AG04449 (cell line): ENCODE results near the gene CASK.
"Not testable (repeated sequence)": the region's sequence is repeated elsewhere in the genome, so short reads cannot be mapped to it uniquely, and the experiment has no call there.

Experiments
- CTCF ChIA-PET: fragments of 350-600 bp; formaldehyde crosslinking; extraction: SDS; loops from one replicate; lab custom pipeline; 2021; ENCODE audit warnings: antibody characterized with exemption; lab: Yijun Ruan, JAX
- POLR2A ChIA-PET: fragments of 400-600, 350-600 bp; formaldehyde crosslinking; extraction: SDS; loops from one replicate; lab custom pipeline; 2020; ENCODE audit warnings: antibody characterized with exemption, inconsistent platforms; lab: Yijun Ruan, JAX
- DNase-seq: peaks from one replicate; pipeline ENCODE4 v3.0.0-alpha.2; 2010; ENCODE audit warnings: low read depth, low spot score
- H3K4me3 ChIP-seq: 2 replicates; pipeline ENCODE4 v1.5.1; 2011; ENCODE audit warnings: low read depth, mild to moderate bottlenecking, control low read depth, low read length
- CTCF ChIP-seq: IDR thresholded peaks from one replicate; pipeline ENCODE4 v1.5.1; 2011; ENCODE audit warnings: mild to moderate bottlenecking, moderate library complexity, low read length, control low read depth, inconsistent platforms; ENCODE audit not compliant: insufficient read depth; ENCODE audit errors: missing control alignments

CASK gene

GRCh38 chrX:41722816-41723618, 200.3 kb downstream of the CASK start:
- DNase-seq, result no peak
- ChIA-PET CTCF (no interaction called here), POLR2A (no interaction called here)
- no peak for TF ChIP-seq CTCF
- H3K4me3 ChIP-seq, result no peak overlapping the region

GRCh38 chrX:41722214-41722613, 201.1 kb downstream of the CASK start:
- H3K4me3 ChIP-seq, result no peak overlapping the region
- POLR2A ChIA-PET, result no interaction called here
- TF ChIP-seq CTCF, result no peak
- CTCF ChIA-PET, result no interaction called here
- DNase-seq, result no peak

- ChIA-PET CTCF (no interaction called here), POLR2A (no interaction called here)
- no peak overlapping the region for H3K4me3 ChIP-seq
- TF ChIP-seq CTCF, result no peak
- no peak for DNase-seq
These were observed 201.8 kb downstream of the CASK start for GRCh38 chrX:41721590-41721989.

GRCh38 chrX:41720125-41720779, 203.1 kb downstream of the CASK start:
- ChIA-PET POLR2A (no interaction called here), CTCF (no interaction called here)
- H3K4me3 ChIP-seq, result no peak overlapping the region
- DNase-seq, result no peak
- no peak for TF ChIP-seq CTCF

GRCh38 chrX:41719610-41720009, 203.7 kb downstream of the CASK start:
- CTCF ChIA-PET, result interaction anchor here (0.9 kb wide), 1 partner anchor 12 kb away, joined by 3 read pairs; no protein-coding TSS in a partner anchor

GRCh38 chrX:41718481-41719235, 204.7 kb downstream of the CASK start:
- CTCF ChIA-PET, result interaction anchor here (0.9 kb wide), 1 partner anchor 11 kb away, joined by 3 read pairs; no protein-coding TSS in a partner anchor
- H3K4me3 ChIP-seq, result no peak overlapping the region
- TF ChIP-seq CTCF, result no peak
- DNase-seq, result no peak
- POLR2A ChIA-PET, result no interaction called here

More at GRCh38 chrX:41719610-41720009, 203.7 kb downstream of the CASK start:
- H3K4me3 ChIP-seq, POLR2A ChIA-PET, DNase-seq: not testable (repeated sequence)
